Measurements from ENCODE around the gene LIPF.
"Not testable (repeated sequence)": the region's sequence is repeated elsewhere in the genome, so short reads cannot be mapped to it uniquely, and the experiment has no call there.

LIPF gene

DNA sequence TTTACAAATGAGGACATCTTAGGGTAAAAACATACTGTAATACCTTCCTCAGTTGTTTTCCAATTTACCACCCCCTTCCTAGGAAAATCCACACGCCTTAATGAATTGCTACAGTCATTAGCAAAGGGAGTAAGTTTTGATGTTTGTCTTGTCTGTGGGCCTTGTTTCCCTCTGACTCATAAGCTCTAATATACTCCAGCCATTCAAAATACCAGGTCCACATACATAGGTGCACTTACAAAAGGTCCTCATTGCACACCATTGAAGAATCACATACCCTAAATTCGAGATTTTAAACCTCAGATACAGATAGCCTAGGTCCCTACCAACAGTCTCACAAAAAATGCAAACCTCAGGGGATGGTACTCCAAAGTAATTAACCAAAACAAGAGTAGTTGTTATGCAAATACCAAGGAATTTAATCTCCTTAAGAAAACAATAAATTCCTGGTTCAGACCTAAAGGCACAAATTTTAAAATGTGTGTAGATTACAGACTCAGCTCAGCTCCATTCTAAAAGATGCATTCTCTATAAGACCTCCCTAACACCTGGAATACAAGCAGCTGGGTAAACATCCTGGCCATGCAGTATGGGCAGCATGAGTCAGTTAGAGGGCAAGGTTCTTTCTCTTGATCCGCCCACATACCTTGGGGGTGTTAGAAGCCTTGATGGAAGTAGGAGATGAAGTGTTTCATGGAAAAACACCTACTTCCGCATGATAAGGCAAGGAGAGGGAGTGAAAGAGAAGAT lies 38.8 kb downstream of the LIPF start:
- DNase-seq (ENCODE audit: low spot score): no peak
- no peaks in the 10 kb centered on the region for H3K9me3 ChIP-seq (replicated peaks in 1 of 2; ENCODE audit: control insufficient read depth in 2 of 2, insufficient read depth in 1 of 2, low read depth in 1 of 2, low read length in 2 of 2)
- no peak overlapping the region for H3K9ac ChIP-seq (ENCODE audit: low read depth, low read length, poor library complexity)
- H2AFZ ChIP-seq (ENCODE audit: low read length): no peak overlapping the region
- no peak overlapping the region for H4K8ac ChIP-seq (ENCODE audit: low read depth, low read length)
- no peak overlapping the region for H4K91ac ChIP-seq (ENCODE audit: low read depth, low read length, poor library complexity)
- no peak overlapping the region for H3K23ac ChIP-seq (ENCODE audit: low read depth, low read length, poor library complexity)
- no peaks in the 10 kb centered on the region for H3K4me1 ChIP-seq (ENCODE audit: control insufficient read depth in 2 of 2, insufficient read depth in 1 of 2, low read depth in 1 of 2, low read length in 2 of 2)
- H3K18ac ChIP-seq (ENCODE audit: low read length): no peak overlapping the region
- no peak overlapping the region for H2BK12ac ChIP-seq (ENCODE audit: low read length)
- no peak overlapping the region for H3K4me2 ChIP-seq (ENCODE audit: insufficient read depth, low read length, poor library complexity, severe bottlenecking)
- H2BK15ac ChIP-seq (ENCODE audit: low read length): no peak overlapping the region
- no peak overlapping the region for H3K14ac ChIP-seq (ENCODE audit: low read length)
- H3K36me3 ChIP-seq (replicated peaks in 1 of 2; ENCODE audit: control insufficient read depth in 2 of 2, insufficient read depth in 2 of 2, low read length in 2 of 2): no peaks in the 10 kb centered on the region
- no peak overlapping the region for H2BK120ac ChIP-seq (ENCODE audit: low read depth, low read length)
- H2AK5ac ChIP-seq (ENCODE audit: low read depth, low read length): no peak overlapping the region
- WGBS, 2 donors (ENCODE audit: extremely low coverage in 2 of 2, insufficient read length in 2 of 2, insufficient replicate concordance in 1 of 2): no CpG with 5 or more reads among the region's 4 CpGs
- no peak overlapping the region for H3K4me3 ChIP-seq (ENCODE audit: low read length in 2 of 2)
- H3K27ac ChIP-seq (replicated peaks; ENCODE audit: low read length): no peak overlapping the region
- no peaks in the 10 kb centered on the region for H3K79me1 ChIP-seq (ENCODE audit: low read depth, low read length)
- H2BK5ac ChIP-seq (ENCODE audit: low read length): no peak overlapping the region
- no peaks in the 10 kb centered on the region for H3K27me3 ChIP-seq (ENCODE audit: control insufficient read depth in 3 of 3, insufficient read depth in 3 of 3, low read depth in 1 of 3, low read length in 3 of 3)
- H3K4ac ChIP-seq (ENCODE audit: low read length): no peak overlapping the region

DNA sequence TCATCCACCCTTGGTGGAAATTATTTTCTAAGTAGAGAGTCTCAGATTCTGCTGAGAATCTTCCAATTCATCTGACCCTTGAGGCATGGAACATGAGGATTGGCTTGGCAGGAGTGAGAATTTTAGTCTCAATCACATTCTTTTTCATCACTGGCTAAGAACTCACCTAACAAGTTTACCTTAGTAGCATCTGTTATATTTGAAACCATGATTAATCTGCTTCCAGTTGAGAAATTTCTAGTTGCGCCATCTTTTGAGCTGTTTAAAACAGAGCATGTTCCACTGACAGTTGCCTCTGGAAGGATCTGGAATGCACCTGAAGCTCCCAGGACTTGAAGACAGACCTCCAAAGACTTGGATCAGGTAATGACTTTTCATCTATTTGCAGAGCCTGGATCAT lies 41.7 kb downstream of the LIPF start, which contains the start of gene LIPK:
Gene LIPK (plus strand): TSS at position 292 of the 400 bp plus-strand sequence. CDS start 18,295 bp downstream, outside the sequence.
- Histone ChIP-seq H3K4ac (ENCODE audit: low read length) (no peak within 1 kb of the TSS), H4K8ac (ENCODE audit: low read depth, low read length) (no peak within 1 kb of the TSS), H3K27me3 (ENCODE audit: control insufficient read depth in 3 of 3, insufficient read depth in 3 of 3, low read depth in 1 of 3, low read length in 3 of 3) (no peaks in the 10 kb centered on the region), H3K27ac (replicated peaks; ENCODE audit: low read length) (no peak within 1 kb of the TSS), H2BK12ac (ENCODE audit: low read length) (no peak within 1 kb of the TSS), H3K4me2 (ENCODE audit: insufficient read depth, low read length, poor library complexity, severe bottlenecking) (no peak within 1 kb of the TSS), H3K4me1 (ENCODE audit: control insufficient read depth in 2 of 2, insufficient read depth in 1 of 2, low read depth in 1 of 2, low read length in 2 of 2) (no peaks in the 10 kb centered on the region), H2AFZ (ENCODE audit: low read length) (no peak within 1 kb of the TSS), H2BK120ac (ENCODE audit: low read depth, low read length) (no peak within 1 kb of the TSS), H3K4me3 (ENCODE audit: low read length in 2 of 2) (no peak within 1 kb of the TSS), H3K18ac (ENCODE audit: low read length) (no peak within 1 kb of the TSS), H2BK15ac (ENCODE audit: low read length) (no peak within 1 kb of the TSS), H3K14ac (ENCODE audit: low read length) (no peak within 1 kb of the TSS), H4K91ac (ENCODE audit: low read depth, low read length, poor library complexity) (no peak within 1 kb of the TSS), H3K9me3 (replicated peaks in 1 of 2; ENCODE audit: control insufficient read depth in 2 of 2, insufficient read depth in 1 of 2, low read depth in 1 of 2, low read length in 2 of 2) (no peaks in the 10 kb centered on the region), H3K23ac (ENCODE audit: low read depth, low read length, poor library complexity) (no peak within 1 kb of the TSS), H2AK5ac (ENCODE audit: low read depth, low read length) (no peak within 1 kb of the TSS), H3K79me1 (ENCODE audit: low read depth, low read length) (no peaks in the 10 kb centered on the region), H2BK5ac (ENCODE audit: low read length) (no peak within 1 kb of the TSS), H3K36me3 (replicated peaks in 1 of 2; ENCODE audit: control insufficient read depth in 2 of 2, insufficient read depth in 2 of 2, low read length in 2 of 2) (no peaks in the 10 kb centered on the region), H3K9ac (ENCODE audit: low read depth, low read length, poor library complexity) (no peak within 1 kb of the TSS)
- WGBS, 2 donors (ENCODE audit: extremely low coverage in 2 of 2, insufficient read length in 2 of 2, insufficient replicate concordance in 1 of 2): no CpG with 5 or more reads among the region's 1 CpG
- no peak for DNase-seq (ENCODE audit: low spot score)

DNA sequence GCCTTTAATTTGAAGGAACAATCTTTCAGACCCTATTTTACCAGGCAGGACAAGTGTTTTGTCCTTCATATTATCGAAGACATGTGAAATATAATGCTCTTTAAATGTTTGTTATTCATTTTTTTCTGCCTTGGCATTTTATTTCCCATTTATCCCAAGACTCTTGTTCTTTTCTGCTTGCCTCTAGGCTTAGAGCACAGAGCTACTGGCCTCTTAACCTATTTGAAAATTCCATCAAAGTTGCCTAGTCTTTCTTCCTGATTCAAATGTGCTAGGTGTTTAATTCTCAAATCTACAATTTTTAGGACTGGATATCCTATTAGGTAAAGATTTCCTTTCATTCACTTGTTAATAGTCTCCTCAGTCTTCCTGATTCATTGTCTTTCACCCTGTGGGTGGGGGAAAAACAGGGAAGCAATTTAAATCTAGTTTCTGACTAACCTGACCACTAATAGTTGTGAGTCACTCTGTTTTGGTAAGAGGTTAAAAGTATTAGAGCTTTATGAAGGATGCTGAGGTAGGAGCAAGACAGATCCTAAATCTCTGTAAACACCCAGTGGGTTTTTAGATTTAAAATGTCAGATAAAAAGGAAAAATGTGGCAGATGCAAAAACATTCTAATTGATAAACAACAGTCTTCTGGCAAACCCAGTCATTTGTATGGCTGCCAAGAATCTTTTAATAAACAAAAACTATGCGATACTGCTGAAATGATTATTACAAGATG lies 43.4 kb downstream of the LIPF start:
- no peaks in the 10 kb centered on the region for H3K36me3 ChIP-seq (replicated peaks in 1 of 2; ENCODE audit: control insufficient read depth in 2 of 2, insufficient read depth in 2 of 2, low read length in 2 of 2)
- H3K27me3 ChIP-seq (ENCODE audit: control insufficient read depth in 3 of 3, insufficient read depth in 3 of 3, low read depth in 1 of 3, low read length in 3 of 3): no peaks in the 10 kb centered on the region
- no peak overlapping the region for H3K27ac ChIP-seq (replicated peaks; ENCODE audit: low read length)
- no peak overlapping the region for H3K18ac ChIP-seq (ENCODE audit: low read length)
- H2BK5ac ChIP-seq (ENCODE audit: low read length): no peak overlapping the region
- H3K4ac ChIP-seq (ENCODE audit: low read length): no peak overlapping the region
- H2BK15ac ChIP-seq (ENCODE audit: low read length): no peak overlapping the region
- no peaks in the 10 kb centered on the region for H3K79me1 ChIP-seq (ENCODE audit: low read depth, low read length)
- DNase-seq (ENCODE audit: low spot score): no peak
- no peak overlapping the region for H3K9ac ChIP-seq (ENCODE audit: low read depth, low read length, poor library complexity)
- no peaks in the 10 kb centered on the region for H3K4me1 ChIP-seq (ENCODE audit: control insufficient read depth in 2 of 2, insufficient read depth in 1 of 2, low read depth in 1 of 2, low read length in 2 of 2)
- H2AK5ac ChIP-seq (ENCODE audit: low read depth, low read length): no peak overlapping the region
- H2AFZ ChIP-seq (ENCODE audit: low read length): no peak overlapping the region
- no peak overlapping the region for H2BK12ac ChIP-seq (ENCODE audit: low read length)
- no CpG with 5 or more reads among the region's 2 CpGs for WGBS, 2 donors (ENCODE audit: extremely low coverage in 2 of 2, insufficient read length in 2 of 2, insufficient replicate concordance in 1 of 2)
- no peak overlapping the region for H3K4me3 ChIP-seq (ENCODE audit: low read length in 2 of 2)
- H3K14ac ChIP-seq (ENCODE audit: low read length): no peak overlapping the region
- H2BK120ac ChIP-seq (ENCODE audit: low read depth, low read length): no peak overlapping the region
- H3K9me3 ChIP-seq (replicated peaks in 1 of 2; ENCODE audit: control insufficient read depth in 2 of 2, insufficient read depth in 1 of 2, low read depth in 1 of 2, low read length in 2 of 2): no peaks in the 10 kb centered on the region
- H3K23ac ChIP-seq (ENCODE audit: low read depth, low read length, poor library complexity): no peak overlapping the region
- no peak overlapping the region for H4K91ac ChIP-seq (ENCODE audit: low read depth, low read length, poor library complexity)
- H3K4me2 ChIP-seq (ENCODE audit: insufficient read depth, low read length, poor library complexity, severe bottlenecking): no peak overlapping the region
- H4K8ac ChIP-seq (ENCODE audit: low read depth, low read length): no peak overlapping the region

DNA sequence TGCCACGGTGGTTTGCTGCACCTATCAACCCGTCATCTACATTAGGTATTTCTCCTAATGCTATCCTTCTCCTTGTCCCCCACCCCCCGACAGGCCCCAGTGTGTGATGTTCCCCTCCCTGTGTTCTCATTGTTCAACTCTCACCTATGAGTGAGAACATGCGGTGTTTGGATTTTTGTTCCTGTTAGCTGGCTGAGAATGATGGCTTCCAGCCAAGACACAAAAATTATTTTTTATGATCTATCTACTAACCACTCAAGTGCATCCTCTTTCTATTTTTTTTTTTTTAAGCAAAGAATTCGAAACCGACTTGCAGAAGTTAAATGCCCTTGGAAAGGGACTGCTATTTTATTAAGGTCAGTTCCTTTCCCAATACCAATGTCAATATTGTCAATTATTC lies 45.1 kb downstream of the LIPF start:
- not testable (repeated sequence) for H3K4me2 ChIP-seq (ENCODE audit: insufficient read depth, low read length, poor library complexity, severe bottlenecking); H3K4me1 ChIP-seq (ENCODE audit: control insufficient read depth in 2 of 2, insufficient read depth in 1 of 2, low read depth in 1 of 2, low read length in 2 of 2); H2BK5ac ChIP-seq (ENCODE audit: low read length); H3K18ac ChIP-seq (ENCODE audit: low read length); H2BK15ac ChIP-seq (ENCODE audit: low read length); DNase-seq (ENCODE audit: low spot score); H2AK5ac ChIP-seq (ENCODE audit: low read depth, low read length); H3K14ac ChIP-seq (ENCODE audit: low read length); H3K9me3 ChIP-seq (replicated peaks in 1 of 2; ENCODE audit: control insufficient read depth in 2 of 2, insufficient read depth in 1 of 2, low read depth in 1 of 2, low read length in 2 of 2); H3K9ac ChIP-seq (ENCODE audit: low read depth, low read length, poor library complexity); H3K4ac ChIP-seq (ENCODE audit: low read length); H3K36me3 ChIP-seq (replicated peaks in 1 of 2; ENCODE audit: control insufficient read depth in 2 of 2, insufficient read depth in 2 of 2, low read length in 2 of 2); H2BK12ac ChIP-seq (ENCODE audit: low read length); H3K27me3 ChIP-seq (ENCODE audit: control insufficient read depth in 3 of 3, insufficient read depth in 3 of 3, low read depth in 1 of 3, low read length in 3 of 3); H2AFZ ChIP-seq (ENCODE audit: low read length); H3K23ac ChIP-seq (ENCODE audit: low read depth, low read length, poor library complexity); H4K91ac ChIP-seq (ENCODE audit: low read depth, low read length, poor library complexity); H3K27ac ChIP-seq (replicated peaks; ENCODE audit: low read length); H4K8ac ChIP-seq (ENCODE audit: low read depth, low read length); H3K79me1 ChIP-seq (ENCODE audit: low read depth, low read length); H3K4me3 ChIP-seq (ENCODE audit: low read length in 2 of 2); H2BK120ac ChIP-seq (ENCODE audit: low read depth, low read length)
- WGBS, 2 donors (ENCODE audit: extremely low coverage in 2 of 2, insufficient read length in 2 of 2, insufficient replicate concordance in 1 of 2): no CpG with 5 or more reads among the region's 6 CpGs

All from neuronal stem cell (in vitro differentiated cells).